Stimulated activated CD8-positive, alpha-beta memory T cell treated with anti-CD3 and anti-CD28 coated beads, Interleukin-4, amount 100 ng/mL, for 1 hour (primary cell): ENCODE measurements around the gene PRR14.

ENCODE experiments used
- DNase-seq, 2 donors: peaks; one replicate each; pipeline ENCODE4 v3.0.0-alpha.2; 2020; ENCODE audit warnings: low read depth in 2 of 2, low spot score in 1 of 2

Gene PRR14

GRCh38 chr16:30650369-30651123 is at the start of gene PRR14:
TSS of gene PRR14 (plus strand) at chr16:30650960. CDS start at chr16:30651646, 686 bp downstream.
- peak; percentile 95 to 96 for DNase-seq

GRCh38 chr16:30601966-30602365 is 48.8 kb upstream of the PRR14 start:
- no peak for DNase-seq

DNA sequence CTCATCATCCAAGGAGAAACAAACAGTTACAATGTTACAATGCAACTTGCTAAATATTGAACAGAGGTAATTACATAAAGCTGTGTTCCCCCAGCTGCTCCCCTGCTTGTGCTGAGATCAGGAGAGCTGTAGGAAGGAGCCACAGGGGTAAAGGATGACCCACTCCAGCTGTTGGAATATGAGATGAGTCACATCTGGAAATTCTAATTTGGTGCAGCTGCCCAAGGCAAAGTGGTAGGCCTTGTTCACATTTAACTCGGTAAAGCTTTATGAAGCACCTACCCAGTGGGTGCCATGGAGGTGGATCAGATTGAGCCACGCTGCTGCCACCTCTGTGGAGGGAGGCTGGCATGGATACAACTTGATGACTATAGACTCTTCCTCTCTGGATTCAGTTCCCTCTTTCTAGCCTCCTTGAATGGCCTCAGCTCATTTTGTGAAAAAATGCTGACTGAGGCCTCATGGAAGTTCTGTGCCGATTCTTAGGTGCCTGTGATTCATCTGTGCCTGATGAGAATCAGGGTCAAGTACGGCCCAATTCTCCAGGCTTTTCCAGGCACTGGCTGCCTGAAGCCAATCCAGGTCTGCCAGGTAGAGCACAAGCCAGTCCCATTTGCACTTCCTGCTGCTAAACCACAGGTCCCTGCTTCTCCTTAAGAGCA is 48.0 kb upstream of the PRR14 start:
- DNase-seq = no peak

DNA sequence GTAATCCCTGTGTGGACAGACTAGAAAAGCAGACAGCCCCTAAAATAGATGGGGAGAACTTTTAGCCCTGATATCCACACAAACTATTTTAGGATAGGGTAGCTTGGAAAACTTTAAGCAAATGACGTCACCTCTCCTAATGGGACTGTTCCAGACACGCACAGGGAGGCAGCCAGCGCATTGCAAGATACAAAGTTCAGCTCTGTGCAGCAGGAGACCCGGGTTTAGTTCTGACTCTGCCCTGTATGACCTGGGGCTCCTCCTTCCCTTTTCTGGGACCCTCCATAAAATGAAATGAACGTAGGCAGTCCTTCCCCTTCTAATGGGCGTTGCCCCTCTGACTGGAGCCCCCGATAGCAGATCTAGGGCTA is 46.8 kb upstream of the PRR14 start:
- no peak for DNase-seq

DNA sequence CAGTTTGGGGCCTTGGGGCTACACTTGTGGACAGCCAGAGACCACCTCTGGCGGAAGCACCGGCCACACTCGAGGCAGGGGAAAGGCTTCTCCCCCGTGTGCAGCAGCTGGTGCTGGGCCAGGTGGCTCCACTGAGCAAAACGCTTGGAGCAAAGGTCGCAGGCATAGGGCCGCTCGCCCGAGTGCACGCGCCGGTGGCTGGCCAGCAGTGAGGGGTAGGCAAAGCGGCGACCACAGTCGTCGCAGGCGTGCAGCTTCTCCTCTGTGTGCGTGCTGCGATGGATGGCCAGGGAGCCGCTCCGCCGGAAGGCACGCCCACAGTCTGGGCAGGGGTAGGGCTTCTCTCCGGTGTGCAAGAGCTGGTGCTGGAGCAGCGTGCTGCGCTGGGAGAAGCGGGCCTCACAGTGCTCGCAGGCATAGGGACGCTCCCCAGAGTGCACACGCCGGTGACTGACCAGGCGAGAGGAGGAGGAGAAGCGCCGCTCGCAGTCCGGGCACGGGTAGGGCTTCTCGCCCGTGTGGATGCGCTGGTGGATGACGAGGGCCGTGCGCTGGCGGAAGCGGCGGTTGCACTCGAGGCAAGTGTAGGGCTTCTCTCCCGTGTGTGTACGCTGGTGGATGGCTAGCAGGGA is 46.3 kb upstream of the PRR14 start:
- DNase-seq = no peak

DNA sequence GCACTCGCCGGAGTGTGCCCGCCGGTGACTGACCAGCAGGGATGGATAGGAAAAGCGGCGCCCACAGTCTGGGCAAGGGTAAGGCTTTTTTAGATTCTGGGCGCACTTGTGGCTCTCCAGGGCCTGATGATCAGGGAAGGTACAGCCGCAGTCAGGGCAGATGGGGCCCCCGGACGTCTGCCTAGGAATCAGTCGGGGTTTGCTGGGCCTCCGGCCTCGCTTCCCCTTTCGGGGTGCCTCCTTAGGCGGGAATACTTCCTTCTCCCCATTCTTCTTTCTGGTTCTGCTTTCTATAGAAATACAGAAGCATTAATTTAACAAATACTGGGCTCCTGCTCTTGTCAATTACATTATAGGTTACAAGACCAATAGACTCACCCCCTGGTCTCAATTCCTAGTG is 45.6 kb upstream of the PRR14 start:
- DNase-seq = no peak

DNA sequence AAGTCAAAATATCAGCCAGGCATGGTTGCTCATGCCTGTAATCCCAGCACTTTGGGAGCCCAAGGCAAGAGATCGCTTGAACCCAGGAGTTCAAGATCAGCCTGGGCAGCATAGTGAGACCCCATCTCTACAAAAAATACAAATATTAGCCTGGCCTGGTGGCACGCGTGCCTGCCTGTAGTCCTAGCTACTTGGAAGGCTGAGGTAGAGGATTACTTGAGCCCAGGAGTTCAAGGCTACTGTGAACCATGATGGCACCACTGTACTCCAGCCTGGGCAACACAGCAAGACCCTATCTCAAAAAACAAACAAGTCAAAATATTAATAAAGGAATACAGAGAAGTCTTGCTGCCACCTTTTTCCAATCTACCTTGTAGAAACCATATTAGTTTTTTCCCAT is 44.8 kb upstream of the PRR14 start:
- DNase-seq = no peak

- DNase-seq = peak in 1 of 2 donors; percentile 11
Measured at GRCh38 chr16:30609002-30609925, 41.5 kb upstream of the PRR14 start.

- peak; percentile 84 to 89 for DNase-seq
Measured at GRCh38 chr16:30609926-30610839, 40.6 kb upstream of the PRR14 start, which contains the start of gene ZNF689. TSS of gene ZNF689 (minus strand) at chr16:30610389. CDS start at chr16:30610041, 348 bp downstream.

DNA sequence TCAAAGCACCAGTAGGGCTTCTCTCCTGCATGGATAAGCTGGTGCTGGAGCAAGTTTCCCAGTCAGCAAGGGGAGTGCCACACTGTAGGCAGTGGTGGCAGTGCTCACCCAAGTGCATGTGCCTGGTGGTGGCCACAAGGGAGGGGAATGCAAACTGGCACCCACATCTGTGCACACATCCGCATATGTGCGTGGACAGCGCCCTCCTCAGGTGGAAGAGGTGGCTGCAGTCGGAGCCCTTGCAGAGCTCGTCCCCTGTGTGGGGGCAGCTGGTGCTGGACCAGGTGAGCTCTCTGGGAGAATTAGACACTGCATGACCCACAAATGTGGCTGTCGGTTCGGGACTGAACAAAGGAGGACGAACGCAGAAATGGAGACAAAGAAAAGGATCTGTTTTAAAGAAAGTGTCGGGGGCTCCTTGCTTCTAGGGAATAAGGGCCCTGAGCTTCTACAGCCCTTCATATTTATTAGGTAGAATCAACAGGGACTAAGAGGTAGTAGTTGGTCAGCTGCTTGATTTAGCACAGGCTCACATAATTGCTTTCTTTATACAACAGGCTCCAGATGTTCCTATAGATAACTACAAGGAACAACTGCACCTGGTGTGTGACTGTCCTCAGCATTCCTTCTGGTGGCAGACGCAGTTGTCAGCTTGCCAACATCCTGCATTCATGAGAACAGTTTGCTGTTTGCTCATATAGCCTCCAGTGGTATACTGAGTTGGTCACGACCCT is 35.2 kb upstream of the PRR14 start:
- peak in 1 of 2 donors; percentile 43 for DNase-seq

DNA sequence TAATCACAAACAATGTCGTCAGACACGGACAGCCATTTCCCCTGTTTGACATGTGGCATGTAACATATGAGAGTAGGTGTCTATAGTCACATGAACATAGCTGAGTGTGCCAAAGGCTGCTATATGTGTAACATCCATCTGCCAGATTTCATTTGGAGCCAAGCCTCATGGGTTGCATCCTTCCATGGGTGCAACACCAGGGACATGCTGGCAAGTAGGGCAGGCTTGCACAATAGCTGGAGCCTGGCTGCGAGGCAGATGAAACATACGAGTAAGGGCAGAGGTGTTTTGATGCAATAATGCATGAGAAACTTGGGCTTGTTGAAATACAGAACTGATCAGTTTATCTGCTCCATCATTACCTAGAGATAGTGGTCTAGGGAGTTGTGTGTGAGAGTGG is 31.6 kb upstream of the PRR14 start:
- no peak for DNase-seq

DNA sequence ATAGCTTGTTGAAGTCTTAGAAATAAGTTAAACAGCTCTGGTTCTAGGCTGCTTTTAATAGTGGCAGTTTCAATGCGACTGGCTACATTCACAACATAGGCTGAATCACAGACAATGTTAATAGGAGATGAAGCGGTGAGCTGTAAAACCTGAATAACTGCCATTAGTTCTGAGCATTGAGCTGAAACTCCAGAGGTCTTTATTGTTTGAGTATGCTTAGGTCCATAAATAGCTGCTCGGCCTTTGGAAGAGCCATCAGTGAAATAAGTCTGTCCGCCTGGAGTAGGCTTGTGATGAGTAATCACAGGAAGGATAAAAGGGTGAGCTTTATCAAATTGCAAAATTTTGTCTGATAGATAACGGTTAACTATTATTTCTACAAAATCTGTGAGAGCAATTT is 31.1 kb upstream of the PRR14 start:
- DNase-seq = no peak

DNA sequence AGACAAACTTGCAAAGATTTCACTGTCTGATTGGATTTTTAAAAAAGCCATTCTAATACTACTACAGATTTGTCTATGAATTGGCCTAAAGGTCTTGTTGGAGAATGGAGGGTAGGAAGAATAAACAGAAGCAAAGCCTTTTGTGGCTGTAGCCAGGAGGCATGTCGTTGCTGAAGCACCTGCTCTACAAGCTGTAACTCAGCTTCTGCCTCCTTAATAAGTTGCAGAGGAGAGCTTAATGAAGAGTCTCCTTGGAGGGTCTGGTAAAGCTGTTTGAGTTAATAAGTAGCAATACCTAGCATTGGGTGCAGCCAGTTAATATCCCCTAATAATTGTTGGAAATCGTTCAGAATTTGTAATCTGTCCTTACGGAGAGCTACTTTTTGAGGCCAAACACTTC is 30.6 kb upstream of the PRR14 start:
- no peak for DNase-seq

DNA sequence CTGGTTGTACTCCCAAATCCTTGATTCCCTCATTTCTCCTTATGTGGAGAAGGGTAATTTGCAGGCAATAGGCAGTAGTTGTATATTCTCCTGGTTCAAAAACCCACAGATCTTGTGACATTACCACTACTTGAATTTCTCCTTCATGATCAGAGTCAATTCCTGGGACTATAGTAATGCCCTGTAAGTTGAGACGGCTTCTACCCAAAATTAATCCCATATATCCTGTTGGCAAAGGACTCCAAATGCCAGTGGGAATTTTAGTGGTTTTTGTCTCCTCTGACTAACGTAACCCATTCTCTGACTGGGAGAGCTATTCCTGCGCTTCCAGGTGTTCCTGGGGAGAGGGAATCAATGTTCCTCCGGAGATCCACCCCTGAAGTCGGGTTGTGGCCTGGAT is 29.0 kb upstream of the PRR14 start:
- DNase-seq = no peak

- DNase-seq = no peak
Measured at GRCh38 chr16:30622455-30623032, 28.2 kb upstream of the PRR14 start.

GRCh38 chr16:30623536-30624283 is 27.1 kb upstream of the PRR14 start:
- DNase-seq = no peak

DNA sequence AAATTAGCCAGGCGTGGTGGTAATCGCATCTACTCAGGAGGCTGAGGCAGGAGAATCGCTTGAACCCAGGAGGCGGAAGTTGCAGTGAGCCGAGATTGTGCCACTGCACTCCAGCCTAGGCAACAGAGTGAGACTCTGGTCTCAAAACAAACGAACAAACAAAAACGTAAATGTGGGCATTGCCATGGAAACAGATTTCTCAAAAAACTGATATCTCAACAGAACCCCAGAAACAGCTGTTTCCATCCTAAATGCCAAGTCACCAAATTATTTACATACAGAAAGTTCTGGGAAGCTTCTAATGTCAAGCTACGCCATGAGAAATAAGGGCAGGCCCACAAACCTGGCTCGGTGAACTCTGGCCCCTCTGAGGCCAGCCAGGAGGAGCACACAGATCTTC is 24.5 kb upstream of the PRR14 start:
- DNase-seq = no peak
